ENCODE measurements around the gene SLC7A5. TPM values are rescaled to one million over a fixed set of nuclear protein-coding genes. Genes with fewer than 3 reads are reported as not detected.
"Not testable (repeated sequence)": the region's sequence is repeated elsewhere in the genome, so short reads cannot be mapped to it uniquely, and the experiment has no call there.

SLC7A5 gene
- total RNA-seq, 2 experiments from 2014 or later, result 178 to 187 TPM

- ChIA-PET CTCF (interaction anchor here (1.6 kb wide), 1 partner anchor 53 kb away, joined by 6 read pairs; no protein-coding TSS in a partner anchor), POLR2A (interaction anchor here (1.5 kb wide), 1 partner anchor 53 kb away, joined by 5 read pairs; no protein-coding TSS in a partner anchor)
- no peak overlapping the region for H3K27ac Mint-ChIP-seq
- H3K4me3 Mint-ChIP-seq, result no peak overlapping the region
- DNase-seq, result no peak
- H3K36me3 Mint-ChIP-seq (ENCODE audit: low read depth), result peaks cover 61% of the 10 kb centered on the region
- H3K27me3 Mint-ChIP-seq, result no peaks in the 10 kb centered on the region
- no peaks in the 10 kb centered on the region for H3K9me3 Mint-ChIP-seq
- H3K4me1 Mint-ChIP-seq, result peaks cover under 1% of the 10 kb centered on the region
Measured at GRCh38 chr16:87832137-87832527, 37.2 kb downstream of the SLC7A5 start.

GRCh38 chr16:87831421-87832136 lies 37.7 kb downstream of the SLC7A5 start:
- Mint-ChIP-seq H3K4me1 (no peaks in the 10 kb centered on the region), H3K4me3 (no peak overlapping the region), H3K27me3 (no peaks in the 10 kb centered on the region), H3K9me3 (no peaks in the 10 kb centered on the region), H3K27ac (peak overlapping the region; percentile 52), H3K36me3 (ENCODE audit: low read depth) (peaks cover 57% of the 10 kb centered on the region)
- CTCF ChIA-PET, result no interaction called here
- POLR2A ChIA-PET, result interaction anchor here (1.5 kb wide), 1 partner anchor 53 kb away, joined by 5 read pairs; no protein-coding TSS in a partner anchor
- DNase-seq, result no peak

DNA sequence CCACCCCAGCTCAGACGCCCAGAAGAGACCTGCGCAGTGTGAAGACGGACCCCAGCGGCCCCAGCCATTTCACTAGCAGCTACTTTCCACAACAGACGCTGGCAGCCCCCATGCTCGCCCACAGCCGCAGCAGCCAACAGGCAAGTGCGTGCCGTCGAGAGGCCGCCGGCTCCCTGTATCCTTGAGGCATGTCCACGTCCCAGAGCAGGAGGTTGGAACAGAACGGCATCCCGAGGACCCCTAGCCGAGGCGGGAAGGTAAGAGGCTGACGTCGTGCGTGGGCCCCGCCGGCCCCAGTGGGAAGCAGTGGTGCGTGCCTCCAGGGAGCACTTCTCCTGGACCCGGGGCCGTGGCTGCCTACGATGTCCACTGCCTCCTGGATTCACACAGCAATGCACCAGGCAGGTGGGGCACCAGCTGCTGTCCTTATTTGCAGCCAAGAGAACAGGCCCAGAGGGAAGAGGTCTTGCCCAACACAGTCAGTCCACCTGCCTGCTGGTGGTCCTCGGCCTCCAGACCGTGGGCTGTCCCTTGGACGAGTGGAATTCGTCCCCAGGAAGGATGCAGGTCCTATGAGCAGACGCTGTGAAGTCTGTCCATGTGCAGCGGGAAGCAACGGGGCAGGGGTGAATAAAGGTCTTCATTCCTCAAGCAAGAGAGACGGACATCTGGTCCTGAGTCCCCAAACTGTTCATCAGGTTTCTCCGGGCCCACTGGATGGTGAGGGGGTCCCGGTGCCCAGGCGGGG lies 38.5 kb downstream of the SLC7A5 start:
- no peak for DNase-seq
- POLR2A ChIA-PET, result no interaction called here
- Mint-ChIP-seq H3K27me3 (no peaks in the 10 kb centered on the region), H3K4me3 (no peak overlapping the region), H3K9me3 (no peaks in the 10 kb centered on the region), H3K36me3 (ENCODE audit: low read depth) (peaks cover 51% of the 10 kb centered on the region), H3K4me1 (no peaks in the 10 kb centered on the region), H3K27ac (no peak overlapping the region)
- CTCF ChIA-PET, result no interaction called here

DNA sequence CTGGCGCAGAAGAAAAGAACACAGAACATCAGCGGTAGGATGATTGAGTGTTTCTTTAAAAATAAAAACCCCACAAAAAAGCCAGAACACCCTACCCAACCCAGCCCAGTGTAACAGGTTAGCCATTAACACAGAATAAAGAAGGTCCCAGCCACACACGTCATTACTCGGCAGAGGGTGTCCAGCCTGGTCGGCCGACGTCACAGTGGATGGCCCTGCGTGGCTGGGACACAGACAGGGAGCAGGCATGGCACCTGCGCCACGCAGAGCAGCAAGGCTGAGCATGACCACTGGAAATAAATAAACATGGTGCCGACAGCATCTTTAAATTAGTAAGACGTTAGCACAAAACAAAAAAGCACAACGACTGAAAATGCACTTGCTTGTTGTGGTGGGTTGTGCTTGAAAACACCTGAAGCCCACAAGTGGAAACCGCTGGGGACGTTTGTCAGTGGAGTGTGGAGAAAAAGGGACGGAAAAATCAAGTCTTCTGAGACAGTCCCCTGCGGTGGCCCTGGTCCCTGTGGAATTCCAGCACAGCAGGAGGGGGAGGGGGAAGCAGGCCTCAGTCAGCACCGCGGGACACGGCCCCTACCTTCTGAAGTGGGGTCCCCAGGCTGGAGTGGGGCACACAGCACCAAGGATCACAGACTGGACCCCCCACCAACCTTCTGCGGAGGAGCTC lies 39.2 kb downstream of the SLC7A5 start:
- no peaks in the 10 kb centered on the region for H3K9me3 Mint-ChIP-seq
- no peak overlapping the region for H3K27ac Mint-ChIP-seq
- H3K4me1 Mint-ChIP-seq, result no peaks in the 10 kb centered on the region
- H3K4me3 Mint-ChIP-seq, result no peak overlapping the region
- POLR2A ChIA-PET, result interaction anchor here (1.4 kb wide), 1 partner anchor 11 kb away, joined by 3 read pairs; no protein-coding TSS in a partner anchor
- H3K27me3 Mint-ChIP-seq, result no peaks in the 10 kb centered on the region
- CTCF ChIA-PET, result no interaction called here
- no peak for DNase-seq
- peaks cover 45% of the 10 kb centered on the region for H3K36me3 Mint-ChIP-seq (ENCODE audit: low read depth)

- ChIA-PET POLR2A (interaction anchor here (1.2 to 1.4 kb wide), 2 partner anchors 11 to 40 kb away, joined by 3 read pairs; partner anchors contain the start of gene SLC7A5), CTCF (no interaction called here)
- Mint-ChIP-seq H3K9me3 (no peaks in the 10 kb centered on the region), H3K27ac (no peak overlapping the region), H3K36me3 (ENCODE audit: low read depth) (peaks cover 43% of the 10 kb centered on the region), H3K4me1 (no peaks in the 10 kb centered on the region), H3K27me3 (no peaks in the 10 kb centered on the region), H3K4me3 (no peak overlapping the region)
- no peak for DNase-seq
Measured at GRCh38 chr16:87829622-87829980, 39.7 kb downstream of the SLC7A5 start.

DNA sequence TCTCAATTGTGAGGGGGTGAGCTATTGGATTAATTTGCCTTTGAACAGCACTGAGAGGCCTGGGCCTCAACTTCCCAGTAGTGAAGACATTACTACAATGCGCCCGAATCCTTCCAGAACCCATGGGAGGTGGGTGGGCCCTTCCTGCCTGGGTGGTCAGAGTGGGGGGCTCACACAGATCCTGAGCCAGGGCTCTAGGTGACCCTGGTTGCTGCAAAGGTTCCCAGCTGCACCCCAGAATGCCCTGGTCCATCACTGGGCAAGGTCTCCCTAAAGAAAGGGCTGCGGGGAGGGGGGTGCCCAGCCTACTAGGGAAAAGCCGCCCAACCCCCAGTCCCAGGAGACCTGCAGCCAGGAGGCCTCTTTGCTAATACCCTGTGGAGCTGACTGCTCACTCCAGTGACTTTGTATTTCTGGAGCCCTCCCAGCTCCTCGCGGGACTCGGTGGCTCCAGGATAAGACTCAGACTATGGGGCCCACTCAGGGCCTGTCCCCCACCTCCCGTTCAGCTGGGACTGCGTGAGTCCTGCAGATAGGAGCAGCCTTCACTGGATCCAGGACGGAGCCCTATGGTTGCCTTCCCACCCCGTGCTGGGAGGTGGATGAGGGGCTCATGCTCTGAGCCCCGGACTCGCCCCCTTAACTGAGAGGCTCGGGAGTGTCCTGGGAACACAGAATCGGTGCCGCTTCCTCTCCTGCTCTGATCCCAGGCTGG lies 40.2 kb downstream of the SLC7A5 start:
- Mint-ChIP-seq H3K9me3 (no peaks in the 10 kb centered on the region), H3K36me3 (ENCODE audit: low read depth) (peaks cover 38% of the 10 kb centered on the region), H3K4me3 (no peak overlapping the region), H3K27ac (no peak overlapping the region), H3K27me3 (no peaks in the 10 kb centered on the region), H3K4me1 (no peaks in the 10 kb centered on the region)
- ChIA-PET CTCF (no interaction called here), POLR2A (interaction anchor here (1.0 to 1.4 kb wide), 3 partner anchors 10 to 41 kb away, joined by 3 to 5 read pairs (median 3); partner anchors contain the start of gene SLC7A5)
- DNase-seq, result no peak

- H3K27ac Mint-ChIP-seq, result no peak overlapping the region
- DNase-seq, result no peak
- H3K36me3 Mint-ChIP-seq (ENCODE audit: low read depth), result peaks cover 34% of the 10 kb centered on the region
- CTCF ChIA-PET, result no interaction called here
- H3K27me3 Mint-ChIP-seq, result no peaks in the 10 kb centered on the region
- H3K4me3 Mint-ChIP-seq, result no peak overlapping the region
- H3K9me3 Mint-ChIP-seq, result no peaks in the 10 kb centered on the region
- POLR2A ChIA-PET, result interaction anchor here (0.7 to 1.4 kb wide), 5 partner anchors 8 to 141 kb away, joined by 3 to 8 read pairs (median 5); partner anchors contain the start of gene SLC7A5
- no peaks in the 10 kb centered on the region for H3K4me1 Mint-ChIP-seq
Measured at GRCh38 chr16:87828071-87828906, 41.0 kb downstream of the SLC7A5 start.

GRCh38 chr16:87827588-87827915 lies 41.8 kb downstream of the SLC7A5 start:
- H3K4me1 Mint-ChIP-seq, H3K9me3 Mint-ChIP-seq, H3K27me3 Mint-ChIP-seq, H3K27ac Mint-ChIP-seq, DNase-seq, H3K4me3 Mint-ChIP-seq, CTCF ChIA-PET: not testable (repeated sequence)
- POLR2A ChIA-PET, result interaction anchor here (0.7 to 1.3 kb wide), 2 partner anchors 9 to 142 kb away, joined by 5 to 8 read pairs; no protein-coding TSS in a partner anchor
- peaks cover 29% of the 10 kb centered on the region for H3K36me3 Mint-ChIP-seq (ENCODE audit: low read depth)

DNA sequence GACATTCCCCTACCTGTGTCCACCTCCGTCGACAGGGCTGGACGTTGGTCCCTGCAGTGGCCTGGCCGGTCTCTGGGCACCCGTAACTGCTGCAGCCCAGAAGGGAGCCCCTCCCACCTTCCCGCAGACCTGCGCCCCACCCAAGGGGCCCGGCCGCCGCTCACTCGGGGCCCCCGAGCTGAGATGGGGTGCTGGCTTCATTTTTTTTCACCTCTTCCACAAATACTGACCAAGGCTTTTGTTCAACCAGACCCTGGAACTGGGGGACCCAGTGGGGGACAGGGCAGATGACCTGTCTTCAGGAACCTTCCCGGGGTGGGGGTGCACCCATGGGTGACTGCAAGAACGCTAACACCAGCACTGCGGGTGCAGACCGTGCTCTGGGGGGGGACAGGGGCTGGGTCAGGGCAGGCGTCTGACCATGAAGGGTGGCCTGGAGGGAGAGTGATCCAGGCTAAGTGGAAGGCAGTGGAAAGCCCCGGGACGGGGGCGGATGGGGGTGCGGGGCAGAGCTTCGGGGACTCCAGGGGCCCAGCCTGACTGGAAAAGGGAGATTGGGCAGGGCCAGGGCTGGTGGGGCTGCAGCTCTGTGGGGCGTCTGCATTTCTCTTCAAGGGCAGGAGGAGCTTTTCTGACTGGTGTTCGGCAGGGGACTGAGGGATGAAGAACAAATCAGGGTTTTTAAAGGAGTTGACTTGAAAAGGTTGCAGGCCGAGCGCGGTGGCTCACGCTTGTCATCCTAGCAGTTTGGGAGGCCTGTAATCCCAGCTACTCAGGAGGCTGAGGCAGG lies 42.3 kb downstream of the SLC7A5 start:
- H3K27ac Mint-ChIP-seq, result no peak overlapping the region
- DNase-seq, result no peak

GRCh38 chr16:87826407-87826797 lies 42.9 kb downstream of the SLC7A5 start:
- DNase-seq, H3K27me3 Mint-ChIP-seq, H3K9me3 Mint-ChIP-seq, CTCF ChIA-PET, H3K27ac Mint-ChIP-seq, POLR2A ChIA-PET, H3K4me3 Mint-ChIP-seq, H3K4me1 Mint-ChIP-seq: not testable (repeated sequence)
- H3K36me3 Mint-ChIP-seq (ENCODE audit: low read depth), result peaks cover 19% of the 10 kb centered on the region

More for the DNA sequence above, 42.3 kb downstream of the SLC7A5 start:
- Mint-ChIP-seq H3K9me3 (no peaks in the 10 kb centered on the region), H3K27me3 (no peaks in the 10 kb centered on the region), H3K4me1 (peaks cover 2% of the 10 kb centered on the region), H3K4me3 (no peak overlapping the region), H3K36me3 (ENCODE audit: low read depth) (peaks cover 25% of the 10 kb centered on the region)
- CTCF ChIA-PET, result no interaction called here
- POLR2A ChIA-PET, result interaction anchor here (1.3 kb wide), 1 partner anchor 9 kb away, joined by 5 read pairs; no protein-coding TSS in a partner anchor

DNA sequence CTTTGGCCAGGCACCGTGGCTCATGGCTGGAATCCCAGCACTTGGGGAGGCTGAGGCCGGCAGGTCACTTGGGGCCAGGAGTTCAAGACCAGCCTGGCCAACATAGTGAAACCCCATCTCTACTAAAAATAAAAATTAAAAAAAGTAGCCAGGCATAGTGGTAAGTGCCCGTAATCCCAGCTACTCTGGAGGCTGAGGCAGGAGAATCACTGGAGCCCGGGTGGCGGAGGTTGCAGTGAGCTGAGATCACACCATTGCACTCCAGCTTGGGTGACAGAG lies 43.5 kb downstream of the SLC7A5 start:
- H3K9me3 Mint-ChIP-seq, H3K27me3 Mint-ChIP-seq, DNase-seq, H3K4me3 Mint-ChIP-seq, H3K27ac Mint-ChIP-seq, H3K4me1 Mint-ChIP-seq: not testable (repeated sequence)
- H3K36me3 Mint-ChIP-seq (ENCODE audit: low read depth), result peaks cover 14% of the 10 kb centered on the region
- POLR2A ChIA-PET, result interaction anchor here (1.1 to 1.4 kb wide), 2 partner anchors 8 to 47 kb away, joined by 3 to 4 read pairs; no protein-coding TSS in a partner anchor
- CTCF ChIA-PET, result interaction anchor here (1.3 kb wide), 1 partner anchor 24 kb away, joined by 6 read pairs; no protein-coding TSS in a partner anchor

Measured in activated CD4-positive, alpha-beta memory T cell treated with anti-CD3 and anti-CD28 coated beads, Interleukin-2, amount 10 ng/mL, durations not matched to agents 7 days and 5 days (primary cell).